Measurements from ENCODE around the gene STARD3. TPM values are rescaled to one million over a fixed set of nuclear protein-coding genes. Genes with fewer than 3 reads are reported as not detected.

The STARD3 gene
- total and polyA plus RNA-seq, 2 of the 13 experiments (the other 11 are each of a cell fraction or from before 2014, with no cell fraction given): 34.6 to 100 TPM

DNA sequence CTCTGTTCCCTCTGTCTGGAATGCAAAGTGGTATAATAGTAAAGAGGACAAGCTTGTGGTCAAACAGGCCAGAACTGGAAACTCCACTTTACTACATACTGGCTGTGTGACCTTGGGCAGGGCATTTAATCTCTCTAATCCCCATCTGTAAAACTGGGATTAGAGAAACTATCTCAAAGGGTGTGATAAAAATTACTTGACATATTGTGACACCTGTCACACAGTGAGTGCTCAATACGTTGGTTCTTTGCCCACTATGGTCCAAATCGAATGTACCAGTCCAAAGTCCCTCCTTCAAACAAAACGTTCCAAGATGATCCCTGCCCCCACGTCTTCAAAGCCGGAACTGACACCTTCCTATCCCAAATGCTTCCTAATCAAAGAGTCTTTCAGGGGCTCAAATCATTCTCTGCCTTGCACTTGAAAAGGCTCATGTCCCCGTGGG is 50.2 kb downstream of the STARD3 start (continued):
- no peak for TF ChIP-seq ZNF761 (CRISPR knock-in tag; conservative IDR thresholded peaks at IDR 0.05)
- no peak for TF ChIP-seq ZMYM3 (CRISPR knock-in tag; IDR thresholded peaks at IDR 0.05)
- TF ChIP-seq, protein P1, sequence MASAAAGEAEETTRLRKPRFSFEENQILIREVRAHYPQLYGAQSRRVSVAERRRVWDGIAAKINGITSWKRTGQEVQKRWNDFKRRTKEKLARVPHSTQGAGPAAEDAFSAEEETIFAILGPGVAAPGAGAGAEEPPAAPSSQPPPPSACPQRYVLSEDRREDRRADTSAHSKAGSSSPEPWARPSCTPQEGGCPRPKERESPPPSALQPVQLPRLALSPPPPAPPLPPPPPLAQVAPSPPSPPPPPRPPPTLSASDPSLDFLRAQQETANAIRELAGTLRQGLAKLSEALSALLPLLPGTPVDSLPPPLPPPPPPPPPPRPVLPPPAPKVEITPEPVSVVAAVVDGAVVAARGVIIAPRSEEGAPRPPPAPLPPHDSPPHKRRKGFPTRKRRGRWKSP (CRISPR knock-in tag; IDR thresholded peaks at IDR 0.05): 0 out of 2 replicates have a peak, but pooled peaks have one; percentile 14
- TF ChIP-seq TBL1XR1 (IDR thresholded peaks at IDR 0.05; ENCODE audit: borderline replicate concordance, low read length, partially characterized antibody): no peak
- TF ChIP-seq, protein P2, sequence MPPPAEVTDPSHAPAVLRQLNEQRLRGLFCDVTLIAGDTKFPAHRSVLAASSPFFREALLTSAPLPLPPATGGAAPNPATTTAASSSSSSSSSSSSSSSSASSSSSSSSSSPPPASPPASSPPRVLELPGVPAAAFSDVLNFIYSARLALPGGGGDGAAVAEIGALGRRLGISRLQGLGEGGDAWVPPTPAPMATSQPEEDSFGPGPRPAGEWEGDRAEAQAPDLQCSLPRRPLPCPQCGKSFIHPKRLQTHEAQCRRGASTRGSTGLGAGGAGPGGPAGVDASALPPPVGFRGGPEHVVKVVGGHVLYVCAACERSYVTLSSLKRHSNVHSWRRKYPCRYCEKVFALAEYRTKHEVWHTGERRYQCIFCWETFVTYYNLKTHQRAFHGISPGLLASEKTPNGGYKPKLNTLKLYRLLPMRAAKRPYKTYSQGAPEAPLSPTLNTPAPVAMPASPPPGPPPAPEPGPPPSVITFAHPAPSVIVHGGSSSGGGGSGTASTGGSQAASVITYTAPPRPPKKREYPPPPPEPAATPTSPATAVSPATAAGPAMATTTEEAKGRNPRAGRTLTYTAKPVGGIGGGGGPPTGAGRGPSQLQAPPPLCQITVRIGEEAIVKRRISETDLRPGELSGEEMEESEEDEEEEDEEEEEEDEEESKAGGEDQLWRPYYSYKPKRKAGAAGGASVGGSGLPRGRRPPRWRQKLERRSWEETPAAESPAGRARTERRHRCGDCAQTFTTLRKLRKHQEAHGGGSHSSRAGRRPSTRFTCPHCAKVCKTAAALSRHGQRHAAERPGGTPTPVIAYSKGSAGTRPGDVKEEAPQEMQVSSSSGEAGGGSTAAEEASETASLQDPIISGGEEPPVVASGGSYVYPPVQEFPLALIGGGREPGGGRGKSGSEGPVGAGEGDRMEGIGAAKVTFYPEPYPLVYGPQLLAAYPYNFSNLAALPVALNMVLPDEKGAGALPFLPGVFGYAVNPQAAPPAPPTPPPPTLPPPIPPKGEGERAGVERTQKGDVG (CRISPR knock-in tag; IDR thresholded peaks at IDR 0.05; ENCODE audit: borderline replicate concordance): no peak
- TF ChIP-seq, protein P3, sequence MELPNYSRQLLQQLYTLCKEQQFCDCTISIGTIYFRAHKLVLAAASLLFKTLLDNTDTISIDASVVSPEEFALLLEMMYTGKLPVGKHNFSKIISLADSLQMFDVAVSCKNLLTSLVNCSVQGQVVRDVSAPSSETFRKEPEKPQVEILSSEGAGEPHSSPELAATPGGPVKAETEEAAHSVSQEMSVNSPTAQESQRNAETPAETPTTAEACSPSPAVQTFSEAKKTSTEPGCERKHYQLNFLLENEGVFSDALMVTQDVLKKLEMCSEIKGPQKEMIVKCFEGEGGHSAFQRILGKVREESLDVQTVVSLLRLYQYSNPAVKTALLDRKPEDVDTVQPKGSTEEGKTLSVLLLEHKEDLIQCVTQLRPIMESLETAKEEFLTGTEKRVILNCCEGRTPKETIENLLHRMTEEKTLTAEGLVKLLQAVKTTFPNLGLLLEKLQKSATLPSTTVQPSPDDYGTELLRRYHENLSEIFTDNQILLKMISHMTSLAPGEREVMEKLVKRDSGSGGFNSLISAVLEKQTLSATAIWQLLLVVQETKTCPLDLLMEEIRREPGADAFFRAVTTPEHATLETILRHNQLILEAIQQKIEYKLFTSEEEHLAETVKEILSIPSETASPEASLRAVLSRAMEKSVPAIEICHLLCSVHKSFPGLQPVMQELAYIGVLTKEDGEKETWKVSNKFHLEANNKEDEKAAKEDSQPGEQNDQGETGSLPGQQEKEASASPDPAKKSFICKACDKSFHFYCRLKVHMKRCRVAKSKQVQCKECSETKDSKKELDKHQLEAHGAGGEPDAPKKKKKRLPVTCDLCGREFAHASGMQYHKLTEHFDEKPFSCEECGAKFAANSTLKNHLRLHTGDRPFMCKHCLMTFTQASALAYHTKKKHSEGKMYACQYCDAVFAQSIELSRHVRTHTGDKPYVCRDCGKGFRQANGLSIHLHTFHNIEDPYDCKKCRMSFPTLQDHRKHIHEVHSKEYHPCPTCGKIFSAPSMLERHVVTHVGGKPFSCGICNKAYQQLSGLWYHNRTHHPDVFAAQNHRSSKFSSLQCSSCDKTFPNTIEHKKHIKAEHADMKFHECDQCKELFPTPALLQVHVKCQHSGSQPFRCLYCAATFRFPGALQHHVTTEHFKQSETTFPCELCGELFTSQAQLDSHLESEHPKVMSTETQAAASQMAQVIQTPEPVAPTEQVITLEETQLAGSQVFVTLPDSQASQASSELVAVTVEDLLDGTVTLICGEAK (IDR thresholded peaks at IDR 0.05): no peak
- TF ChIP-seq, protein P3 (CRISPR knock-in tag; IDR thresholded peaks at IDR 0.05): no peak; the same call in 1 of the 2 replicates
- TF ChIP-seq SNAPC2 (CRISPR knock-in tag; IDR thresholded peaks at IDR 0.05): no peak
- no peak for TF ChIP-seq PCBP1 (IDR thresholded peaks at IDR 0.05; ENCODE audit: borderline replicate concordance, low read depth, low read length)
- no peak for TF ChIP-seq ZNF556 (CRISPR knock-in tag; IDR thresholded peaks at IDR 0.05; ENCODE audit: borderline replicate concordance)
- TF ChIP-seq ONECUT2 (CRISPR knock-in tag; IDR thresholded peaks at IDR 0.05): peak; percentile 81
- no peak for TF ChIP-seq ZNF225 (CRISPR knock-in tag; IDR thresholded peaks at IDR 0.05)
- TF ChIP-seq, protein P4, sequence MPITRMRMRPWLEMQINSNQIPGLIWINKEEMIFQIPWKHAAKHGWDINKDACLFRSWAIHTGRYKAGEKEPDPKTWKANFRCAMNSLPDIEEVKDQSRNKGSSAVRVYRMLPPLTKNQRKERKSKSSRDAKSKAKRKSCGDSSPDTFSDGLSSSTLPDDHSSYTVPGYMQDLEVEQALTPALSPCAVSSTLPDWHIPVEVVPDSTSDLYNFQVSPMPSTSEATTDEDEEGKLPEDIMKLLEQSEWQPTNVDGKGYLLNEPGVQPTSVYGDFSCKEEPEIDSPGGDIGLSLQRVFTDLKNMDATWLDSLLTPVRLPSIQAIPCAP (CRISPR knock-in tag; IDR thresholded peaks at IDR 0.05; ENCODE audit: low read depth): no peak
- peak; percentile 47 for TF ChIP-seq MED8 (CRISPR knock-in tag; IDR thresholded peaks at IDR 0.05; ENCODE audit: insufficient replicate concordance)
- no peak for TF ChIP-seq SRSF9 (IDR thresholded peaks at IDR 0.05; ENCODE audit: borderline replicate concordance, insufficient read depth, low read depth, low read length, poor library complexity, severe bottlenecking)
- no peak for TF ChIP-seq GATAD1 (CRISPR knock-in tag; IDR thresholded peaks at IDR 0.05)

All from HepG2 (cell line).